HL-60 (cell line): ENCODE measurements around the gene TBC1D22B.

ENCODE experiments used
- DNase-seq, 2 experiments: peaks; one replicate each; pipeline ENCODE4 v3.0.0-alpha.2; 2010 to 2020; ENCODE audit warnings: low read depth in 1 of 2, low spot score in 1 of 2
- H3K27ac ChIP-seq: fragments of 250-450 bp; sonication (Bioruptor Pico); replicated peaks from 2 replicates; pipeline ENCODE4 v1.5.1; 2020; ENCODE audit warnings: mild to moderate bottlenecking, moderate library complexity
- H3K27me3 ChIP-seq: fragments of 250-450 bp; sonication (Bioruptor Pico); 2 replicates; pipeline ENCODE4 v1.5.1; 2021; ENCODE audit warnings: mild to moderate bottlenecking, moderate library complexity; ENCODE audit not compliant: insufficient read depth, poor library complexity, severe bottlenecking
- H3K4me3 ChIP-seq: replicated peaks from 2 replicates; pipeline ENCODE4 v1.5.1; 2011; ENCODE audit warnings: mild to moderate bottlenecking, control low read depth, low read length; ENCODE audit not compliant: insufficient read depth
- CTCF ChIP-seq: IDR thresholded peaks from one replicate; pipeline ENCODE4 v1.5.1; 2011; ENCODE audit warnings: low read length, control low read depth, inconsistent platforms; ENCODE audit not compliant: insufficient read depth
- GABPA ChIP-seq: IDR thresholded peaks from 2 replicates; pipeline ENCODE4 v1.6.1; 2012; ENCODE audit warnings: low read depth
- POLR2AphosphoS5 ChIP-seq: IDR thresholded peaks from 2 replicates; pipeline ENCODE4 v1.6.1; 2012; ENCODE audit warnings: low read depth
- REST ChIP-seq: IDR thresholded peaks from 2 replicates; pipeline ENCODE4 v1.6.1; 2012; ENCODE audit warnings: low read depth; ENCODE audit not compliant: insufficient replicate concordance
- SPI1 ChIP-seq: IDR thresholded peaks from 2 replicates; pipeline ENCODE4 v1.6.1; 2012; ENCODE audit warnings: low read depth, mild to moderate bottlenecking, borderline replicate concordance

Gene TBC1D22B

GRCh38 chr6:37260040-37260439 lies 2.5 kb downstream of the TBC1D22B start:
- no peak overlapping the region for H3K4me3 ChIP-seq

GRCh38 chr6:37260444-37260843 lies 2.9 kb downstream of the TBC1D22B start:
- Histone ChIP-seq H3K27ac (no peak overlapping the region), H3K27me3 (no peaks in the 10 kb centered on the region), H3K4me3 (no peak overlapping the region)
- TF ChIP-seq GABPA (no peak), POLR2AphosphoS5 (no peak), SPI1 (no peak)
- no peak for DNase-seq

More at GRCh38 chr6:37260040-37260439, 2.5 kb downstream of the TBC1D22B start:
- Histone ChIP-seq H3K27ac (peak overlapping the region; percentile 87), H3K27me3 (no peaks in the 10 kb centered on the region)
- no peak for TF ChIP-seq CTCF
- no peak for TF ChIP-seq POLR2AphosphoS5
- TF ChIP-seq SPI1: no peak
- TF ChIP-seq REST: no peak
- TF ChIP-seq GABPA: no peak
- DNase-seq: no peak

GRCh38 chr6:37261198-37261597 lies 3.6 kb downstream of the TBC1D22B start:
- Histone ChIP-seq H3K27ac (no peak overlapping the region), H3K27me3 (no peaks in the 10 kb centered on the region), H3K4me3 (no peak overlapping the region)
- no peak for TF ChIP-seq REST
- no peak for TF ChIP-seq GABPA
- no peak for TF ChIP-seq POLR2AphosphoS5
- no peak for TF ChIP-seq SPI1
- no peak for TF ChIP-seq CTCF
- no peak for DNase-seq

GRCh38 chr6:37262446-37263026 lies 5.0 kb downstream of the TBC1D22B start:
- no peak for DNase-seq
- Histone ChIP-seq H3K4me3 (no peak overlapping the region), H3K27me3 (no peaks in the 10 kb centered on the region), H3K27ac (no peak overlapping the region)
- TF ChIP-seq CTCF: no peak
- TF ChIP-seq POLR2AphosphoS5: no peak
- no peak for TF ChIP-seq GABPA
- TF ChIP-seq SPI1: no peak
- TF ChIP-seq REST: no peak
